ENCODE measurements around the gene HSD17B12.

The HSD17B12 gene

DNA sequence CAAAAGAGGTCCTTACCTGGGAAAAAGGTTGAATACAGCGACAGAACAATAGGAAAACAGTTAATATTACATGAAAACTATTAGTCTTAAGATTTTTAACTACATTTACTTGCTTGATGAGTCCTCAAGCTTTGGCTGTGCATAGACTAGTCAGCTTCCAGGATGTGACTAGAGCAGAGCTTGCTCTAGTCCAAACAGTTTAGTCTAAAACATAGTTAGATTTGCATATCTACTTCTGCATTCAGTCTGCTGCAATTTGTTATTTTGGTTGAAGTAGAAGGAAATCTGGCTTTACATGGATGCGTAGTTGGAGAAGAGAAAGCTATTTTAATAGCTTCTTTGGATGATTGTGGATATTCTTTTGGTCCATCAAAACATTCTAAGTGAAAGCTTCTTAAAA, 104.8 kb downstream of the HSD17B12 start:
- H3K4me3 ChIP-seq (ENCODE audit: low read depth, low read length), result no peak overlapping the region
- H3K27ac ChIP-seq, result no peak overlapping the region
- H3K36me3 ChIP-seq (replicated peaks), result no peaks in the 10 kb centered on the region
- no peaks in the 10 kb centered on the region for H3K27me3 ChIP-seq (replicated peaks)
- DNase-seq, result no peak
- TF ChIP-seq CTCF (IDR thresholded peaks at IDR 0.05; ENCODE audit: low read depth, low read length, missing control alignments), result no peak
- in situ Hi-C loops (cut with HindIII; ENCODE audit: low pct_ligation_motif_present, low sequenced_read_pairs), result no loop called here

GRCh38 chr11:43786016-43786415, 105.5 kb downstream of the HSD17B12 start:
- no peak for TF ChIP-seq CTCF (IDR thresholded peaks at IDR 0.05; ENCODE audit: low read depth, low read length, missing control alignments)
- Histone ChIP-seq H3K27ac (no peak overlapping the region), H3K4me3 (ENCODE audit: low read depth, low read length) (no peak overlapping the region), H3K36me3 (replicated peaks) (no peaks in the 10 kb centered on the region), H3K27me3 (replicated peaks) (no peaks in the 10 kb centered on the region)
- DNase-seq, result no peak
- in situ Hi-C loops (cut with HindIII; ENCODE audit: low pct_ligation_motif_present, low sequenced_read_pairs), result no loop called here

GRCh38 chr11:43787824-43788223, 107.3 kb downstream of the HSD17B12 start:
- DNase-seq, result no peak
- Histone ChIP-seq H3K4me3 (ENCODE audit: low read depth, low read length) (no peak overlapping the region), H3K27me3 (replicated peaks) (no peaks in the 10 kb centered on the region), H3K36me3 (replicated peaks) (no peaks in the 10 kb centered on the region), H3K27ac (no peak overlapping the region)
- in situ Hi-C loops (cut with HindIII; ENCODE audit: low pct_ligation_motif_present, low sequenced_read_pairs), result no loop called here
- no peak for TF ChIP-seq CTCF (IDR thresholded peaks at IDR 0.05; ENCODE audit: low read depth, low read length, missing control alignments)

- no peak for DNase-seq
- no peaks in the 10 kb centered on the region for H3K36me3 ChIP-seq (replicated peaks)
- H3K4me3 ChIP-seq (ENCODE audit: low read depth, low read length), result no peak overlapping the region
- in situ Hi-C loops (cut with HindIII; ENCODE audit: low pct_ligation_motif_present, low sequenced_read_pairs), result no loop called here
- no peaks in the 10 kb centered on the region for H3K27me3 ChIP-seq (replicated peaks)
- H3K27ac ChIP-seq, result no peak overlapping the region
- no peak for TF ChIP-seq CTCF (IDR thresholded peaks at IDR 0.05; ENCODE audit: low read depth, low read length, missing control alignments)
These were observed 107.9 kb downstream of the HSD17B12 start for GRCh38 chr11:43788421-43788820.

DNA sequence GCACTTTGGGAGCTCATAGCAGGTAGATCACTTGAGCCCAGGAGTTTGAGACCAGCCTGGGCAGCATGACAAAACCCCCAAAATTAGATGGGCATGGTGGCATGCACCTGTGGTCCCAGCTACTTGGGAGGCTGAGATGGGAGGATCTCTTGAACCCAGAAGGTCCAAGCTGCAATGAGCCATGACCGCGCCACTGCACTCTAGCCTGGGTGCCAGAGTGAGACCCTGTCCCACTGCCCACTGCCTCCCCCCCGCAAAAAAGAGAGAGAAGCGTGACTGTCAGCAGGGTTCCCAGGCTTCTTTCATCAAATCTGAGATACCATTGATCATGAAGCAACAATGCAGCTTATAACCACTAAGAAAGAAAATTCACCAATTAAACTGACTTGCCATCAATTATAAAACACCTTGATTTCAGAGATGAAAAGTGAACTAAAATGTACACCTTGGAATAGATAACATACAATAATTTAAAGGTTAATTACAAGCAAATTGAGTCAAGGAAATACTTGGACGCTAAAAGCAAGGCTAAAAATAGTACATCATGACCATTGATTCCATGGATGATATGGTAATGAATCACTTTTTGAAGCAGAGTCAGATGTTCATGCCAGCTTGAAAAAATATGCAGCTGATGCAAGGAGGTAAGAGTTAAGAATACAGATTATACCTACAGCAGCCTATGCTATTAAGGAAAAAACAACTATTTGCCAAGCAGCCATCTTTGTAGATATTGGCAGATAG, 109.3 kb downstream of the HSD17B12 start:
- Histone ChIP-seq H3K27ac (peak overlapping the region; percentile 53), H3K27me3 (replicated peaks) (no peaks in the 10 kb centered on the region), H3K4me3 (ENCODE audit: low read depth, low read length) (no peak overlapping the region), H3K36me3 (replicated peaks) (peaks cover 3% of the 10 kb centered on the region)
- peak; percentile 28 for DNase-seq
- in situ Hi-C loops (cut with HindIII; ENCODE audit: low pct_ligation_motif_present, low sequenced_read_pairs), result no loop called here
- TF ChIP-seq CTCF (IDR thresholded peaks at IDR 0.05; ENCODE audit: low read depth, low read length, missing control alignments), result no peak

GRCh38 chr11:43790444-43790794, 109.9 kb downstream of the HSD17B12 start:
- in situ Hi-C loops (cut with HindIII; ENCODE audit: low pct_ligation_motif_present, low sequenced_read_pairs), result no loop called here
- no peak for TF ChIP-seq CTCF (IDR thresholded peaks at IDR 0.05; ENCODE audit: low read depth, low read length, missing control alignments)

More at GRCh38 chr11:43790444-43790794, 109.9 kb downstream of the HSD17B12 start:
- Histone ChIP-seq H3K27ac (peak overlapping the region; percentile 53), H3K36me3 (replicated peaks) (peaks cover 3% of the 10 kb centered on the region), H3K27me3 (replicated peaks) (no peaks in the 10 kb centered on the region), H3K4me3 (ENCODE audit: low read depth, low read length) (no peak overlapping the region)
- peak; percentile 8 for DNase-seq
